K562 (cell line): ENCODE data around the gene BAIAP3. TPM values are rescaled to one million over a fixed set of nuclear protein-coding genes. Genes with fewer than 3 reads are reported as not detected.

ENCODE experiments used
- ATAC-seq: fragments of 200-7000 bp; cut with Tn5 transposase; 3 replicates; pipeline ENCODE4 v1.9.1; 2020; ENCODE audit warnings: moderate library complexity
- BruUV-seq: library from RNA; stranded (reverse); fragments of 400-500 nt; replicated peaks from 2 replicates; lab custom pipeline; 2021; lab: Mats Ljungman, UMichigan
- CTCF ChIA-PET: fragments of 300-600 bp; formaldehyde crosslinking; extraction: SDS; loops from one replicate; lab custom pipeline; 2021; ENCODE audit warnings: low intra/inter-chr PET ratio; lab: Yijun Ruan, JAX
- POLR2A ChIA-PET: fragments of 300-600, 350-650 bp; sonication (Branson Sonifier 250); formaldehyde crosslinking; extraction: SDS; loops from one replicate; lab custom pipeline; 2021; ENCODE audit warnings: antibody characterized with exemption, inconsistent platforms; lab: Yijun Ruan, JAX
- DNase-seq, 4 experiments: peaks; one replicate each; pipeline versions ENCODE4 v3.0.0 to v3.0.0-alpha.2; 2011 to 2018; ENCODE audit warnings: low spot score in 3 of 4, mixed read lengths in 3 of 4; ENCODE audit errors: extremely low read depth in 1 of 4
- FAIRE-seq: peaks from 2 replicates; lab custom pipeline; 2011; peaks lifted over from hg19 to GRCh38; lab: Jason Lieb, UNC
- H2AFZ ChIP-seq: 2 replicates; pipeline ENCODE4 v1.6.0; 2011; ENCODE audit warnings: low read depth, low read length, control low read depth, inconsistent platforms
- H3K27ac ChIP-seq: fragments of 200-600 bp; 3 replicates; pipeline ENCODE4 v1.8.0; 2011; ENCODE audit warnings: low read depth, mild to moderate bottlenecking, control low read depth, inconsistent platforms, low read length, moderate library complexity, mixed read lengths; ENCODE audit errors: extremely low read depth
- H3K27me3 ChIP-seq, 2 experiments: fragments of 300-600 bp in 1 of 2; 2 replicates in 1 of 2; 3 replicates in 1 of 2; pipeline versions ENCODE4 v1.6.0 to v1.8.0; 2011; ENCODE audit warnings: inconsistent platforms in 2 of 2, low read length in 2 of 2, mild to moderate bottlenecking in 1 of 2, mixed read lengths in 1 of 2, moderate library complexity in 1 of 2; ENCODE audit not compliant: control insufficient read depth in 2 of 2, insufficient read depth in 2 of 2
- H3K36me3 ChIP-seq: fragments of 300-600 bp; 3 replicates; pipeline ENCODE4 v1.8.0; 2011; ENCODE audit warnings: mild to moderate bottlenecking, low read length, inconsistent platforms; ENCODE audit not compliant: control insufficient read depth, insufficient read depth
- H3K4me1 ChIP-seq, 2 experiments: fragments of 200-600 bp in 1 of 2; replicated peaks in 1 of 2; 2 replicates in 1 of 2; 3 replicates in 1 of 2; pipeline versions ENCODE4 v1.5.1 to v1.8.0; 2011; ENCODE audit warnings: inconsistent platforms in 2 of 2, low read length in 2 of 2, mild to moderate bottlenecking in 1 of 2, mixed read lengths in 1 of 2, moderate library complexity in 1 of 2; ENCODE audit not compliant: control insufficient read depth in 2 of 2, insufficient read depth in 2 of 2
- H3K4me2 ChIP-seq: 2 replicates; pipeline ENCODE4 v1.6.1; 2011; ENCODE audit warnings: low read length, control low read depth, inconsistent platforms, mixed read lengths; ENCODE audit not compliant: insufficient read depth
- H3K4me3 ChIP-seq: fragments of 200-600 bp; sonication (generic), shearing (Covaris generic); 2 replicates; pipeline ENCODE4 v1.5.1; 2016; ENCODE audit warnings: control low read depth, inconsistent platforms
- H3K79me2 ChIP-seq: fragments of 200-600 bp; 3 replicates; pipeline ENCODE4 v1.8.0; 2011; ENCODE audit warnings: low read length, inconsistent platforms; ENCODE audit not compliant: control insufficient read depth, insufficient read depth
- H3K9ac ChIP-seq, 2 experiments: 2 replicates each; pipeline versions ENCODE4 v1.6.0 to v1.6.1; 2011; ENCODE audit warnings: low read depth in 2 of 2, low read length in 2 of 2, control low read depth in 1 of 2, inconsistent platforms in 1 of 2, mild to moderate bottlenecking in 1 of 2, mixed read lengths in 1 of 2; ENCODE audit not compliant: insufficient read depth in 1 of 2
- H3K9me1 ChIP-seq: one replicate; pipeline ENCODE4 v1.6.0; 2011; ENCODE audit warnings: inconsistent platforms, mild to moderate bottlenecking, low read length, moderate library complexity; ENCODE audit not compliant: control insufficient read depth, insufficient read depth
- H3K9me3 ChIP-seq: replicated peaks from 2 replicates; pipeline ENCODE4 v1.5.1; 2011; ENCODE audit warnings: low read depth, low read length, inconsistent platforms; ENCODE audit not compliant: control insufficient read depth, insufficient read depth
- H4K20me1 ChIP-seq: replicated peaks from 2 replicates; pipeline ENCODE4 v1.6.1; 2011; ENCODE audit warnings: low read length, inconsistent platforms, mixed read lengths; ENCODE audit not compliant: control insufficient read depth, insufficient read depth
- KHSRP ChIP-seq: fragments of 450-650 bp; IDR thresholded peaks from 2 replicates; pipeline ENCODE4 v1.6.1; 2017
- POLR2A ChIP-seq: fragments of 450-650 bp; conservative IDR thresholded peaks from 2 replicates; pipeline ENCODE4 v1.6.1; 2016
- POLR2G ChIP-seq: fragments of 200-400 bp; formaldehyde crosslinking; IDR thresholded peaks from 2 replicates; pipeline ENCODE4 v1.6.1; 2017; ENCODE audit warnings: low read depth, mild to moderate bottlenecking, antibody characterized with exemption, low read length, moderate library complexity
- RB1 ChIP-seq: fragments of 450-650 bp; IDR thresholded peaks from 2 replicates; pipeline ENCODE4 v1.6.1; 2017; ENCODE audit warnings: low read depth, mild to moderate bottlenecking
- SAP30 ChIP-seq: fragments of 200-600 bp; sonication (generic); IDR thresholded peaks from 2 replicates; pipeline ENCODE4 v1.6.1; 2012; ENCODE audit warnings: borderline replicate concordance, low read depth, mild to moderate bottlenecking, moderate library complexity, low read length, control low read depth, inconsistent platforms; ENCODE audit not compliant: insufficient read depth, poor library complexity, severe bottlenecking
- SMAD2 ChIP-seq: fragments of 150-350 bp; IDR thresholded peaks from 2 replicates; pipeline ENCODE4 v1.6.1; 2014; ENCODE audit warnings: low read depth, mild to moderate bottlenecking, low read length
- YBX1 ChIP-seq: fragments of 450-650 bp; IDR thresholded peaks from 2 replicates; pipeline ENCODE4 v1.7.1; 2016; ENCODE audit warnings: mild to moderate bottlenecking
- WGBS: fragments of 100-300 bp; shearing (Covaris generic); methylation state at CpG from one replicate; pipeline ENCODE4 v1.1.6; 2016; ENCODE audit warnings: low coverage, mixed read lengths; ENCODE audit not compliant: insufficient coverage; ENCODE audit errors: missing lambda C conversion rate; 5-methylcytosine and 5-hydroxymethylcytosine counted together
- in situ Hi-C: fragments of 300-500 bp; cut with MboI; formaldehyde crosslinking; loops from 4 replicates; pipeline ENCODE4 v1.15.0; 2018; ENCODE audit warnings: inconsistent platforms, mixed read lengths
- intact Hi-C: fragments of 100-400 bp; cut with micrococcal nuclease; formaldehyde crosslinking; loops from 2 replicates; pipeline ENCODE4 v1.14.2; 2022
- polyA plus RNA-seq, 8 experiments: library from polyadenylated mRNA; depleted of rRNA in 4 of 8; stranded (reverse) in 5 of 8; unstranded in 3 of 8; fragments of >200 nt; fragmentation: Nextera tagmentation in 2 of 8; fragmentation: Illumina TruSeq in 1 of 8; extraction: Ambion mirVana in 2 of 8; extraction: Trizol in 1 of 8; gene quantifications; 2 replicates each; pipeline versions ENCODE4 v1.2.1 to v1.2.3, GENCODE V29; 2011 to 2014; ENCODE audit warnings: inconsistent platforms in 1 of 8, missing spikeins in 1 of 8
- total RNA-seq, 7 experiments: library from RNA; depleted of rRNA in 6 of 7; stranded (reverse); fragments of >200 nt in 6 of 7; fragmentation: Illumina TruSeq in 2 of 7; extraction: Trizol in 2 of 7; gene quantifications; 2 replicates each; pipeline versions ENCODE4 v1.2.1 to v1.2.3, GENCODE V29; 2011 to 2021; ENCODE audit warnings: low replicate concordance in 1 of 7
- TF ChIP-seq, protein P1 (sequence below): fragments of 250-450 bp; sonication (Bioruptor Pico); IDR thresholded peaks from 2 replicates; pipeline ENCODE4 v1.4.0; 2020; ENCODE audit warnings: mild to moderate bottlenecking, moderate library complexity
- TF ChIP-seq, protein P2 (sequence below): sonication (generic); formaldehyde crosslinking; IDR thresholded peaks from 2 replicates; pipeline ENCODE4 v1.8.1; 2023; ENCODE audit warnings: mild to moderate bottlenecking, missing genetic modification reagents
- TF ChIP-seq, protein P3 (sequence below): fragments of 250-450 bp; sonication (Bioruptor Pico); IDR thresholded peaks from 2 replicates; pipeline ENCODE4 v1.9.0; 2021; ENCODE audit warnings: mild to moderate bottlenecking, inconsistent platforms

BAIAP3 gene
- total and polyA plus RNA-seq, 9 of the 15 experiments (the other 6 are each of a cell fraction or from before 2014, with no cell fraction given), result 0.03 to 4.5 (median 0.57) TPM; not detected in 1

DNA sequence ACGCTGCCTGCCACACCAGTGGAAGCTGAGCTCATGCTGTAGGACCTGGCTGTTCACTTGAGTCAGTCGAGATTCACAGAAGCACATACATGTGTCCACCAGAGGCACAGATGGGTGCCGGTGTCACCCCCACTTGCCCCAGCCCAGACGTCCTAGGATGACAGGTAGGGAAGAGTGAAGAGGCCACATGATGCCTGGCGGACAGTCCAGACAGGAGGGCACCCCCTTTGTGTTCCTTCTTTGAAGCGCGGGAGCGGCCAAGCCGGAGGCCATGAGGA lies 15.2 kb upstream of the BAIAP3 start:
- intact Hi-C loops (no loop called here), in situ Hi-C loops (no loop called here)
- no TSS peak for BruUV-seq
- DNase-seq, result no peak
- peaks cover 0 to 17% of the 10 kb centered on the region in 2 experiments; a peak in 1 of 5 replicates for H3K4me1 ChIP-seq
- no peak for ATAC-seq
- H3K4me3 ChIP-seq, result no peak overlapping the region
- H3K9ac ChIP-seq, result no peak overlapping the region
- ChIA-PET CTCF (no interaction called here), POLR2A (interaction anchor here (1.2 to 1.9 kb wide), 2 partner anchors 9 to 13 kb away, joined by 4 to 5 read pairs; partner anchors contain the start of gene UBE2I)
- peaks cover 17% of the 10 kb centered on the region for H4K20me1 ChIP-seq
- H3K27me3 ChIP-seq, result no peaks in the 10 kb centered on the region
- no peak overlapping the region for H3K4me2 ChIP-seq
- WGBS, result 84% methylated on average over 9 of the region's 9 CpGs
- no peak overlapping the region for H2AFZ ChIP-seq
- FAIRE-seq, result no peak
- H3K36me3 ChIP-seq, result peaks cover 92% of the 10 kb centered on the region
- H3K79me2 ChIP-seq, result peaks cover 30% of the 10 kb centered on the region
- peaks cover 3% of the 10 kb centered on the region for H3K9me1 ChIP-seq
- no peak overlapping the region for H3K27ac ChIP-seq
- TF ChIP-seq SMAD2 (no peak), SAP30 (no peak), POLR2G (peak; percentile 4; the same call in 1 of the 2 replicates), KHSRP (no peak), YBX1 (no peak), RB1 (no peak), POLR2A (0 out of 2 replicates have a peak, but pooled peaks have one; percentile 19)
- TF ChIP-seq, protein P1, sequence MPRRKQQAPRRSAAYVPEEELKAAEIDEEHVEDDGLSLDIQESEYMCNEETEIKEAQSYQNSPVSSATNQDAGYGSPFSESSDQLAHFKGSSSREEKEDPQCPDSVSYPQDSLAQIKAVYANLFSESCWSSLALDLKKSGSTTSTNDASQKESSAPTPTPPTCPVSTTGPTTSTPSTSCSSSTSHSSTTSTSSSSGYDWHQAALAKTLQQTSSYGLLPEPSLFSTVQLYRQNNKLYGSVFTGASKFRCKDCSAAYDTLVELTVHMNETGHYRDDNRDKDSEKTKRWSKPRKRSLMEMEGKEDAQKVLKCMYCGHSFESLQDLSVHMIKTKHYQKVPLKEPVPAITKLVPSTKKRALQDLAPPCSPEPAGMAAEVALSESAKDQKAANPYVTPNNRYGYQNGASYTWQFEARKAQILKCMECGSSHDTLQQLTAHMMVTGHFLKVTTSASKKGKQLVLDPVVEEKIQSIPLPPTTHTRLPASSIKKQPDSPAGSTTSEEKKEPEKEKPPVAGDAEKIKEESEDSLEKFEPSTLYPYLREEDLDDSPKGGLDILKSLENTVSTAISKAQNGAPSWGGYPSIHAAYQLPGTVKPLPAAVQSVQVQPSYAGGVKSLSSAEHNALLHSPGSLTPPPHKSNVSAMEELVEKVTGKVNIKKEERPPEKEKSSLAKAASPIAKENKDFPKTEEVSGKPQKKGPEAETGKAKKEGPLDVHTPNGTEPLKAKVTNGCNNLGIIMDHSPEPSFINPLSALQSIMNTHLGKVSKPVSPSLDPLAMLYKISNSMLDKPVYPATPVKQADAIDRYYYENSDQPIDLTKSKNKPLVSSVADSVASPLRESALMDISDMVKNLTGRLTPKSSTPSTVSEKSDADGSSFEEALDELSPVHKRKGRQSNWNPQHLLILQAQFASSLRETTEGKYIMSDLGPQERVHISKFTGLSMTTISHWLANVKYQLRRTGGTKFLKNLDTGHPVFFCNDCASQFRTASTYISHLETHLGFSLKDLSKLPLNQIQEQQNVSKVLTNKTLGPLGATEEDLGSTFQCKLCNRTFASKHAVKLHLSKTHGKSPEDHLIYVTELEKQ (CRISPR knock-in tag), result no peak
- TF ChIP-seq, protein P2, sequence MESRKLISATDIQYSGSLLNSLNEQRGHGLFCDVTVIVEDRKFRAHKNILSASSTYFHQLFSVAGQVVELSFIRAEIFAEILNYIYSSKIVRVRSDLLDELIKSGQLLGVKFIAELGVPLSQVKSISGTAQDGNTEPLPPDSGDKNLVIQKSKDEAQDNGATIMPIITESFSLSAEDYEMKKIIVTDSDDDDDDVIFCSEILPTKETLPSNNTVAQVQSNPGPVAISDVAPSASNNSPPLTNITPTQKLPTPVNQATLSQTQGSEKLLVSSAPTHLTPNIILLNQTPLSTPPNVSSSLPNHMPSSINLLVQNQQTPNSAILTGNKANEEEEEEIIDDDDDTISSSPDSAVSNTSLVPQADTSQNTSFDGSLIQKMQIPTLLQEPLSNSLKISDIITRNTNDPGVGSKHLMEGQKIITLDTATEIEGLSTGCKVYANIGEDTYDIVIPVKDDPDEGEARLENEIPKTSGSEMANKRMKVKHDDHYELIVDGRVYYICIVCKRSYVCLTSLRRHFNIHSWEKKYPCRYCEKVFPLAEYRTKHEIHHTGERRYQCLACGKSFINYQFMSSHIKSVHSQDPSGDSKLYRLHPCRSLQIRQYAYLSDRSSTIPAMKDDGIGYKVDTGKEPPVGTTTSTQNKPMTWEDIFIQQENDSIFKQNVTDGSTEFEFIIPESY (CRISPR knock-in tag), result 0 out of 2 replicates have a peak, but pooled peaks have one; percentile 1
- TF ChIP-seq, protein P3, sequence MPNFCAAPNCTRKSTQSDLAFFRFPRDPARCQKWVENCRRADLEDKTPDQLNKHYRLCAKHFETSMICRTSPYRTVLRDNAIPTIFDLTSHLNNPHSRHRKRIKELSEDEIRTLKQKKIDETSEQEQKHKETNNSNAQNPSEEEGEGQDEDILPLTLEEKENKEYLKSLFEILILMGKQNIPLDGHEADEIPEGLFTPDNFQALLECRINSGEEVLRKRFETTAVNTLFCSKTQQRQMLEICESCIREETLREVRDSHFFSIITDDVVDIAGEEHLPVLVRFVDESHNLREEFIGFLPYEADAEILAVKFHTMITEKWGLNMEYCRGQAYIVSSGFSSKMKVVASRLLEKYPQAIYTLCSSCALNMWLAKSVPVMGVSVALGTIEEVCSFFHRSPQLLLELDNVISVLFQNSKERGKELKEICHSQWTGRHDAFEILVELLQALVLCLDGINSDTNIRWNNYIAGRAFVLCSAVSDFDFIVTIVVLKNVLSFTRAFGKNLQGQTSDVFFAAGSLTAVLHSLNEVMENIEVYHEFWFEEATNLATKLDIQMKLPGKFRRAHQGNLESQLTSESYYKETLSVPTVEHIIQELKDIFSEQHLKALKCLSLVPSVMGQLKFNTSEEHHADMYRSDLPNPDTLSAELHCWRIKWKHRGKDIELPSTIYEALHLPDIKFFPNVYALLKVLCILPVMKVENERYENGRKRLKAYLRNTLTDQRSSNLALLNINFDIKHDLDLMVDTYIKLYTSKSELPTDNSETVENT (CRISPR knock-in tag), result 0 out of 2 replicates have a peak, but pooled peaks have one; percentile 9
- TF ChIP-seq, all 486 proteins: peak for 4
- no peaks in the 10 kb centered on the region for H3K9me3 ChIP-seq
